HepG2 (cell line): ENCODE measurements around the gene DHX8. TPM values are rescaled to one million over a fixed set of nuclear protein-coding genes. Genes with fewer than 3 reads are reported as not detected.

ENCODE experiments used
- HNF1A ChIP-seq, 2 experiments: sonication (generic) in 1 of 2; formaldehyde crosslinking in 1 of 2; IDR thresholded peaks; 2 replicates each; pipeline versions ENCODE4 v1.4.0 to v1.6.1; 2016 to 2020; ENCODE audit warnings: borderline replicate concordance in 1 of 2, low read depth in 1 of 2, mild to moderate bottlenecking in 1 of 2, missing genetic modification reagents in 1 of 2
- KLF6 ChIP-seq: IDR thresholded peaks from 2 replicates; pipeline ENCODE4 v1.8.0; 2016; ENCODE audit warnings: missing biosample characterization, missing genetic modification reagents
- RFXAP ChIP-seq: sonication (generic); formaldehyde crosslinking; IDR thresholded peaks from 2 replicates; pipeline ENCODE4 v1.4.0; 2020; ENCODE audit warnings: missing genetic modification reagents, borderline replicate concordance
- ZNF749 ChIP-seq: sonication (generic); formaldehyde crosslinking; IDR thresholded peaks from 2 replicates; pipeline ENCODE4 v1.8.0; 2022; ENCODE audit warnings: mild to moderate bottlenecking, missing genetic modification reagents, moderate library complexity, borderline replicate concordance
- polyA plus RNA-seq, 8 experiments: library from polyadenylated mRNA; depleted of rRNA in 3 of 8; stranded (reverse) in 7 of 8; unstranded in 1 of 8; fragments of >200 nt; fragmentation: Illumina TruSeq in 4 of 8; extraction: Trizol in 4 of 8; gene quantifications; 2 replicates each; pipeline versions ENCODE4 v1.2.1 to v1.2.3, GENCODE V29; 2011 to 2016; ENCODE audit warnings: low read depth in 4 of 8, missing spikeins in 1 of 8, mixed read lengths in 1 of 8; ENCODE audit not compliant: insufficient read depth in 1 of 8
- total RNA-seq, 5 experiments: library from RNA; depleted of rRNA; stranded (reverse); fragments of >200 nt; fragmentation: Illumina TruSeq; extraction: Trizol; gene quantifications; 2 replicates each; pipeline ENCODE4 v1.2.3, GENCODE V29; 2016; ENCODE audit warnings: low read depth in 1 of 5
- TF ChIP-seq, protein P1 (sequence below): IDR thresholded peaks from 2 replicates; pipeline ENCODE4 v1.6.1; 2016; ENCODE audit warnings: low read depth, borderline replicate concordance
- TF ChIP-seq, protein P2 (sequence below): sonication (generic); formaldehyde crosslinking; IDR thresholded peaks from 2 replicates; pipeline ENCODE4 v1.4.0; 2020; ENCODE audit warnings: missing genetic modification reagents, borderline replicate concordance

Gene DHX8
- total and polyA plus RNA-seq, 2 of the 13 experiments (the other 11 are each of a cell fraction or from before 2014, with no cell fraction given): 24.8 to 48.9 TPM

- TF ChIP-seq KLF6 (CRISPR knock-in tag) (0 out of 2 replicates have a peak, but pooled peaks have one; percentile 5), ZNF749 (CRISPR knock-in tag) (no peak), RFXAP (CRISPR knock-in tag) (no peak), HNF1A (IDR thresholded peaks at IDR 0.05; ENCODE audit: low read depth) (no peak), HNF1A (CRISPR knock-in tag; IDR thresholded peaks at IDR 0.05; ENCODE audit: borderline replicate concordance) (no peak; the same call in 1 of the 2 replicates)
- TF ChIP-seq, protein P1, sequence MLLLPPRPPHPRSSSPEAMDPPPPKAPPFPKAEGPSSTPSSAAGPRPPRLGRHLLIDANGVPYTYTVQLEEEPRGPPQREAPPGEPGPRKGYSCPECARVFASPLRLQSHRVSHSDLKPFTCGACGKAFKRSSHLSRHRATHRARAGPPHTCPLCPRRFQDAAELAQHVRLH: no peak
- TF ChIP-seq, protein P2, sequence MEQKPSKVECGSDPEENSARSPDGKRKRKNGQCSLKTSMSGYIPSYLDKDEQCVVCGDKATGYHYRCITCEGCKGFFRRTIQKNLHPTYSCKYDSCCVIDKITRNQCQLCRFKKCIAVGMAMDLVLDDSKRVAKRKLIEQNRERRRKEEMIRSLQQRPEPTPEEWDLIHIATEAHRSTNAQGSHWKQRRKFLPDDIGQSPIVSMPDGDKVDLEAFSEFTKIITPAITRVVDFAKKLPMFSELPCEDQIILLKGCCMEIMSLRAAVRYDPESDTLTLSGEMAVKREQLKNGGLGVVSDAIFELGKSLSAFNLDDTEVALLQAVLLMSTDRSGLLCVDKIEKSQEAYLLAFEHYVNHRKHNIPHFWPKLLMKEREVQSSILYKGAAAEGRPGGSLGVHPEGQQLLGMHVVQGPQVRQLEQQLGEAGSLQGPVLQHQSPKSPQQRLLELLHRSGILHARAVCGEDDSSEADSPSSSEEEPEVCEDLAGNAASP (CRISPR knock-in tag): peak; percentile 15; the same call in 1 of the 2 replicates
Measured at GRCh38 chr17:43546319-43547188, 62.8 kb downstream of the DHX8 start, which contains the start of gene ETV4 (continued).
